Effector memory CD8-positive, alpha-beta T cell (primary cell): ENCODE results near the gene UEVLD.
A peak's percentile ranks its signal among the peaks of the same experiment; 100 is the strongest.

Source experiments
- ATAC-seq: fragments of 150-1000 bp; cut with Tn5 transposase; replicated peaks from 2 replicates; pipeline ENCODE4 v1.10.0; 2021; ENCODE audit warnings: mild to moderate bottlenecking, moderate library complexity
- DNase-seq, 3 experiments: peaks; one replicate each; pipeline ENCODE4 v3.0.0; 2021
- H3K27ac Mint-ChIP-seq, 2 donors: one replicate each; pipeline ENCODE4 v1.8.0; 2022; ENCODE audit warnings: mild to moderate bottlenecking in 2 of 2, mixed read lengths in 2 of 2, moderate library complexity in 2 of 2
- H3K27me3 Mint-ChIP-seq, 2 donors: one replicate each; pipeline ENCODE4 v1.8.0; 2022; ENCODE audit warnings: mixed read lengths in 2 of 2
- H3K36me3 Mint-ChIP-seq: one replicate; pipeline ENCODE4 v1.8.0; 2022; ENCODE audit warnings: mild to moderate bottlenecking, moderate library complexity, mixed read lengths; ENCODE audit not compliant: insufficient read depth
- H3K4me1 Mint-ChIP-seq, 2 donors: one replicate each; pipeline ENCODE4 v1.8.0; 2022; ENCODE audit warnings: low read depth in 2 of 2, mixed read lengths in 2 of 2
- H3K4me3 Mint-ChIP-seq, 2 donors: one replicate each; pipeline ENCODE4 v1.8.0; 2022; ENCODE audit warnings: mild to moderate bottlenecking in 2 of 2, mixed read lengths in 2 of 2, moderate library complexity in 2 of 2
- H3K9me3 Mint-ChIP-seq, 2 donors: one replicate each; pipeline ENCODE4 v1.8.0; 2022; ENCODE audit warnings: mixed read lengths in 2 of 2

Gene UEVLD

GRCh38 chr11:18521122-18521521 lies 67.4 kb downstream of the UEVLD start:
- H3K4me3 Mint-ChIP-seq: no peak overlapping the region
- H3K27me3 Mint-ChIP-seq: no peaks in the 10 kb centered on the region
- peaks cover 21 to 51% of the 10 kb centered on the region in 2 donors for H3K4me1 Mint-ChIP-seq

GRCh38 chr11:18502352-18502751 lies 86.2 kb downstream of the UEVLD start:
- ATAC-seq (no peak), DNase-seq (no peak)
- H3K36me3 Mint-ChIP-seq: peaks cover 86% of the 10 kb centered on the region
- no peak overlapping the region for H3K27ac Mint-ChIP-seq
- peaks cover 2 to 6% of the 10 kb centered on the region in 2 donors for H3K4me1 Mint-ChIP-seq
- H3K27me3 Mint-ChIP-seq: no peaks in the 10 kb centered on the region
- no peaks in the 10 kb centered on the region for H3K9me3 Mint-ChIP-seq
- H3K4me3 Mint-ChIP-seq: no peak overlapping the region

More at GRCh38 chr11:18521122-18521521, 67.4 kb downstream of the UEVLD start:
- ATAC-seq (no peak), DNase-seq (no peak)
- H3K36me3 Mint-ChIP-seq: peaks cover 35% of the 10 kb centered on the region
- H3K27ac Mint-ChIP-seq: peak overlapping the region; percentile 20 to 44
- H3K9me3 Mint-ChIP-seq: no peaks in the 10 kb centered on the region

GRCh38 chr11:18501629-18502028 lies 86.9 kb downstream of the UEVLD start:
- no peak for ATAC-seq
- Mint-ChIP-seq H3K27me3 (no peaks in the 10 kb centered on the region), H3K9me3 (no peaks in the 10 kb centered on the region), H3K4me3 (no peak overlapping the region), H3K36me3 (peaks cover 84% of the 10 kb centered on the region), H3K27ac (peak overlapping the region in 1 of 2 donors; percentile 44), H3K4me1 (peaks cover 2 to 6% of the 10 kb centered on the region in 2 donors)
- DNase-seq: no peak

- DNase-seq: no peak
- H3K36me3 Mint-ChIP-seq: peaks cover 81% of the 10 kb centered on the region
- H3K9me3 Mint-ChIP-seq: no peaks in the 10 kb centered on the region
- H3K4me1 Mint-ChIP-seq: peaks cover 2 to 10% of the 10 kb centered on the region in 2 donors
- no peak overlapping the region for H3K4me3 Mint-ChIP-seq
- no peaks in the 10 kb centered on the region for H3K27me3 Mint-ChIP-seq
- ATAC-seq: no peak
- peak overlapping the region; percentile 4 to 22 for H3K27ac Mint-ChIP-seq
Measured at GRCh38 chr11:18498039-18498438, 90.5 kb downstream of the UEVLD start.

DNA sequence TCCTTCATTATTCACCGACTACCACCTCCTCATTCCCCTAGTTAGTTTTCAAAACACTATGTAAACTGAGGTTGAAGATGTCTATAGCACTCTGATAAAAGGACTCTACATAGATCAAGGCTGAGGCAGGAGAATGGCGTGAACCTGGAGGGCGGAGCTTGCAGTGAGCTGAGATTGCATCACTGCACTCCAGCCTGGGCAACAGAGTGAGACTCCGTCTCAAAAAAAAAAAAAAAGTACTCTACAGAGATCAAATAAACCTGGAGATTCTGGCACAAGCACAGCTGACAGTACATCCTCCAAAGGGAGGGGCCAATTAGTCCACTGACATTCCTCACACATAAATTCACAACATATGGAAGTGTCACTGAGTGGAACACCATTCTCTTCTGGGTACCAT lies 92.8 kb downstream of the UEVLD start:
- H3K27me3 Mint-ChIP-seq: no peaks in the 10 kb centered on the region
- no peak for DNase-seq
- peaks cover 81% of the 10 kb centered on the region for H3K36me3 Mint-ChIP-seq
- no peak for ATAC-seq
- peaks cover 2 to 15% of the 10 kb centered on the region in 2 donors for H3K4me1 Mint-ChIP-seq
- no peak overlapping the region for H3K4me3 Mint-ChIP-seq
- no peaks in the 10 kb centered on the region for H3K9me3 Mint-ChIP-seq
- H3K27ac Mint-ChIP-seq: peak overlapping the region; percentile 36 to 75

DNA sequence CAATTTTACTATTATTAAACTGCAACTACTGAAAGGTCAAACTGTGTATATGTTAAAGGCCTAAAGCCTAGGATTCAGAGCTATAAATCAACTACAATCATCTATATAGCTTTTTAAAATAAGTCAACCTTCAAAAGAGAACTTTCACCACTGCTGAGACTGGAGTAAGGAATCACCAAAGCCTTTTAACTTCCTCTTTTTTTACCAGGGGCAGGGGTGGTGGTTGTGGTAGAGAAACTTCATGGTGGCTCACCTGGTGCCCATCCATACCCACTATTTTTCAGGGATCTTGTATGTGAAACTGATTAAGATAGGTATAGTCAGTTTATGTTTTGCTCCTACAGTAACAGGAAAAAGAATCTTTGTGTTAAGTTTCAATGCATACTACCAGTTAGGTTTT lies 93.3 kb downstream of the UEVLD start:
- H3K27me3 Mint-ChIP-seq: no peaks in the 10 kb centered on the region
- DNase-seq (no peak), ATAC-seq (no peak)
- H3K4me1 Mint-ChIP-seq: peaks cover 2 to 15% of the 10 kb centered on the region in 2 donors
- H3K9me3 Mint-ChIP-seq: no peaks in the 10 kb centered on the region
- peaks cover 81% of the 10 kb centered on the region for H3K36me3 Mint-ChIP-seq
- no peak overlapping the region for H3K4me3 Mint-ChIP-seq
- H3K27ac Mint-ChIP-seq: peak overlapping the region; percentile 36 to 75

DNA sequence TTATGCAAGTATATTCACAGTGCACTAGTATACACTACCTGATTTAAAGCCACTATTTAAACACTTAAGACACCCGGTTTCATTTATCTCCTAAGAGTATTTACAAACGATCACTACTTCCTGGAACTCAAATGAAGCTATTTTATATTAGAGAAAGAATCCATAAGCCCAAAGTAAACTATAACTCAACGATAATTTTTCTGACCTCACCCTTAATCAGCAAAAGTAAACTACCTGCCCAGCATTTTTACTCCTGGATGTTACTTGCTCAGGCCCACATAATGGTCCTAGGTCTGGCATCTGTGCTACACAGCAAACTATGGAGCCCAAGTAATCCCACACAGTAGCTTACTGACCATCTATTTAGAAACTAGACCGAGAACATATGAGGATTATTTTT lies 95.2 kb downstream of the UEVLD start:
- Mint-ChIP-seq H3K9me3 (no peaks in the 10 kb centered on the region), H3K27ac (peak overlapping the region in 1 of 2 donors; percentile 1)

GRCh38 chr11:18492888-18493287 lies 95.6 kb downstream of the UEVLD start:
- Mint-ChIP-seq H3K9me3 (no peaks in the 10 kb centered on the region), H3K27ac (peak overlapping the region in 1 of 2 donors; percentile 1), H3K27me3 (no peaks in the 10 kb centered on the region), H3K4me3 (no peak overlapping the region), H3K36me3 (peaks cover 70% of the 10 kb centered on the region), H3K4me1 (peaks cover 0 to 9% of the 10 kb centered on the region in 2 donors)
- ATAC-seq (no peak), DNase-seq (no peak)

More for the DNA sequence above, 95.2 kb downstream of the UEVLD start:
- Mint-ChIP-seq H3K4me3 (no peak overlapping the region), H3K4me1 (peaks cover 0 to 9% of the 10 kb centered on the region in 2 donors), H3K27me3 (no peaks in the 10 kb centered on the region), H3K36me3 (peaks cover 69% of the 10 kb centered on the region)
- ATAC-seq (no peak), DNase-seq (no peak)

GRCh38 chr11:18491924-18492323 lies 96.6 kb downstream of the UEVLD start:
- H3K9me3 Mint-ChIP-seq: no peaks in the 10 kb centered on the region
- ATAC-seq (no peak), DNase-seq (no peak)
- peak overlapping the region in 1 of 2 donors; percentile 1 for H3K27ac Mint-ChIP-seq
- H3K36me3 Mint-ChIP-seq: peaks cover 70% of the 10 kb centered on the region
- H3K4me3 Mint-ChIP-seq: no peak overlapping the region
- H3K4me1 Mint-ChIP-seq: peaks cover 0 to 9% of the 10 kb centered on the region in 2 donors
- no peaks in the 10 kb centered on the region for H3K27me3 Mint-ChIP-seq

DNA sequence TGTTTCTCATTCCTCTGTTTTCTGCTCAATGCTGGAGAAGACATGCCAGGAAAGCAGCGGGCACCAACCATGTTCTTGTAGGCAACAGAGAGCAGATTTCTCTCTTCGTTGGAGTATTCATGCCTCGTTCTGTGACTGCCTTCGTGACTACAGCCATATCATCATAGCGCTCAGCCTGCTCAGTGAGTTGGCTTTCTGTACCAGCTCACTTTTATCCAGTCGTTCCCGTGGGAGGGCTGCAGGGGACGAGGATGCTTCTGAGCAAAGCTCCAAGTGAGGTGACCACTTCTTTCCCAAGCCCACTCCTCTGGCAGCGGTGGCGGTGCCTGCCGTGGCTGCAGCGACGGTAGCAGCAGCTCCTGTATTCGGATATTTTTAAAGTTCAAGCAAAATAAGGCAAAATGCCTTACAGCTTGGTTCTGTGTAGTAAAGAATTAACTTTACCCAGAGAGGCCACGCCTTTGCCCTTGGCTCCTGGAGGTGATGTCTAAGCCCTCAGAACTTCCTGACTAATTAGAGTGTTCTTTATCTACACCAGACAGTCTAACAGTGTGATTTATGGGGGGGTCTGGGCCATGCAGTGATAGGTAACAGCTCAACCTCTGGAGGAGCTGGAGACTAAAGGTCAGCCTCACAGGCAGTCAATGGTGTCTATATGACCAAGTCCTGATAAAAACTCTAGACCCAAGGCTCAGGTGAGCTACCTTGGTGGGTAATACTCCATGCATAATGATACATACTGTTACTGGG lies 97.6 kb downstream of the UEVLD start:
- no peaks in the 10 kb centered on the region for H3K9me3 Mint-ChIP-seq
- peaks cover 0 to 9% of the 10 kb centered on the region in 2 donors for H3K4me1 Mint-ChIP-seq
- no peak for ATAC-seq
- H3K36me3 Mint-ChIP-seq: peaks cover 66% of the 10 kb centered on the region
- no peak overlapping the region for H3K4me3 Mint-ChIP-seq
- no peak for DNase-seq
- no peaks in the 10 kb centered on the region for H3K27me3 Mint-ChIP-seq
- peak overlapping the region in 1 of 2 donors; percentile 62 for H3K27ac Mint-ChIP-seq

DNA sequence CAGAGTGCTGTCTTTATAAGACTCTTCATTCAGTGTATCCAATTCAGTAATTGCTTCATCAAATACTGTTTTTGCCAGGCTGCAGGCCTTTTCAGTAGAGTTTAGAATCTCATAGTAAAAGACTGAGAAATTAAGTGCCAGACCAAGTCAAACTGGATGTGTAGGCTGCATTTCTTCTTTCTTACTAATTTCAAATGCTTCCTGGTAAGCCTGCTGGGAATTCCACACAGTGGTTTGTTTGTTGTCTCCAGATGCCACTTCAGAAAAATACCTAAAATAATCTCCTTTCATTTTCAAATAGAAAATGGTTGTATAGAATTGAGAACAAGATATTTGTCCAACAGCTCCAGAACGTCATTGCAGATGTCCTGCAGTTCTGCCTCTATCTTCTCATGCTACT lies 98.2 kb downstream of the UEVLD start:
- H3K36me3 Mint-ChIP-seq: peaks cover 66% of the 10 kb centered on the region
- no peaks in the 10 kb centered on the region for H3K27me3 Mint-ChIP-seq
- ATAC-seq (no peak), DNase-seq (no peak)
- peaks cover 0 to 6% of the 10 kb centered on the region in 2 donors for H3K4me1 Mint-ChIP-seq
- peak overlapping the region in 1 of 2 donors; percentile 62 for H3K27ac Mint-ChIP-seq
- H3K9me3 Mint-ChIP-seq: no peaks in the 10 kb centered on the region
- no peak overlapping the region for H3K4me3 Mint-ChIP-seq

DNA sequence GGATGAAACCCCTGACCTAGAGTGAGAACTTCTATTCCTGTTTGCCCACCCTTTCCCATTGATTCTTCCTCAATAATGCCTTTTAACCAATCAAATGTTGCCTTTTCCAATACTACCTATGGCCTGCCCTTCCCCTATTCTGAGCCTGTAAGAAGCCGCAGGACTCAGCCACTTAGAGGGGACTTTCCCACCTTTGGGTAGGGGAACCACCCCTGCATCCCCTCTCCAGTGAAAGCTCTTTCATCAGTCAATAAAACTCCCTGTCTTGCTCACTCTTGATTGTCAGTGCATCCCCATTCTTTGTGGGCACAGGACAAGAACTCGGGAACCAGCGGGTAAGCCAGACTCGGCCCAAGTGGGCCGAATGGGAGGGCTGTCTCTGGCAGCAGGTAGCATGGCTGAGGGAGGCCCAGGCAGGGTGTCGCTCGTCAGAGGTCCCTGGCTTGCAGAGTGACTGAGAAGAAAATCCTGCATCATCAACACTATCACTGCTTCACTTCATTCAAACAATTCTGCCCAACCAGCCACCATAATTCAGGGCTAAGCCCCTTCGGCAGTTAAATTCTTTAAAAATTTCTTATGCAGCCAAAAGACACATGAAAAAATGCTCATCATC lies 102.5 kb downstream of the UEVLD start:
- ATAC-seq (no peak), DNase-seq (no peak)
- H3K9me3 Mint-ChIP-seq: no peaks in the 10 kb centered on the region
- H3K4me1 Mint-ChIP-seq: peaks cover 0 to 3% of the 10 kb centered on the region in 2 donors
- peaks cover 73% of the 10 kb centered on the region for H3K36me3 Mint-ChIP-seq
- peak overlapping the region in 1 of 2 donors; percentile 44 for H3K27ac Mint-ChIP-seq
- no peak overlapping the region for H3K4me3 Mint-ChIP-seq
- H3K27me3 Mint-ChIP-seq: no peaks in the 10 kb centered on the region
